Parathyroid adenoma (tissue), 2 donors: ENCODE results near the gene PHGDH.
"Not testable (repeated sequence)": the region's sequence is repeated elsewhere in the genome, so short reads cannot be mapped to it uniquely, and the experiment has no call there.

ENCODE experiments used
- H2AFZ ChIP-seq: fragments of 300-600 bp; sonication (generic); one replicate; pipeline ENCODE4 v1.7.0; 2017; ENCODE audit warnings: antibody characterized with exemption, mild to moderate bottlenecking
- H3K27ac ChIP-seq: fragments of 300-600 bp; sonication (generic); one replicate; pipeline ENCODE4 v1.7.0; 2017
- H3K27me3 ChIP-seq: fragments of 300-600 bp; sonication (generic); one replicate; pipeline ENCODE4 v1.7.0; 2017; ENCODE audit warnings: low read length; ENCODE audit not compliant: control insufficient read depth, insufficient read depth
- H3K36me3 ChIP-seq: fragments of 300-600 bp; sonication (generic); one replicate; pipeline ENCODE4 v1.7.0; 2017; ENCODE audit warnings: low read length; ENCODE audit not compliant: control insufficient read depth, insufficient read depth
- H3K4me1 ChIP-seq: fragments of 300-600 bp; sonication (generic); one replicate; pipeline ENCODE4 v1.7.0; 2017; ENCODE audit warnings: control low read depth
- H3K4me2 ChIP-seq: fragments of 300-600 bp; sonication (generic); one replicate; pipeline ENCODE4 v1.7.0; 2017; ENCODE audit warnings: low read length
- H3K4me3 ChIP-seq: fragments of 300-600 bp; sonication (generic); one replicate; pipeline ENCODE4 v1.7.0; 2017; ENCODE audit warnings: low read depth, low read length
- H3K79me2 ChIP-seq: fragments of 300-600 bp; sonication (generic); one replicate; pipeline ENCODE4 v1.7.0; 2017; ENCODE audit warnings: control low read depth
- H3K9ac ChIP-seq: fragments of 300-600 bp; sonication (generic); one replicate; pipeline ENCODE4 v1.7.0; 2017; ENCODE audit warnings: mild to moderate bottlenecking
- H3K9me3 ChIP-seq: fragments of 300-600 bp; sonication (generic); one replicate; pipeline ENCODE4 v1.7.0; 2017; ENCODE audit warnings: low read length; ENCODE audit not compliant: control insufficient read depth
- TF ChIP-seq, protein P1 (sequence below): fragments of 300-600 bp; sonication (generic); IDR thresholded peaks from one replicate; pipeline ENCODE4 v1.7.0; 2017; ENCODE audit warnings: antibody characterized with exemption, mild to moderate bottlenecking
- donor health status: primary hyperparathyroidism.

The PHGDH gene

DNA sequence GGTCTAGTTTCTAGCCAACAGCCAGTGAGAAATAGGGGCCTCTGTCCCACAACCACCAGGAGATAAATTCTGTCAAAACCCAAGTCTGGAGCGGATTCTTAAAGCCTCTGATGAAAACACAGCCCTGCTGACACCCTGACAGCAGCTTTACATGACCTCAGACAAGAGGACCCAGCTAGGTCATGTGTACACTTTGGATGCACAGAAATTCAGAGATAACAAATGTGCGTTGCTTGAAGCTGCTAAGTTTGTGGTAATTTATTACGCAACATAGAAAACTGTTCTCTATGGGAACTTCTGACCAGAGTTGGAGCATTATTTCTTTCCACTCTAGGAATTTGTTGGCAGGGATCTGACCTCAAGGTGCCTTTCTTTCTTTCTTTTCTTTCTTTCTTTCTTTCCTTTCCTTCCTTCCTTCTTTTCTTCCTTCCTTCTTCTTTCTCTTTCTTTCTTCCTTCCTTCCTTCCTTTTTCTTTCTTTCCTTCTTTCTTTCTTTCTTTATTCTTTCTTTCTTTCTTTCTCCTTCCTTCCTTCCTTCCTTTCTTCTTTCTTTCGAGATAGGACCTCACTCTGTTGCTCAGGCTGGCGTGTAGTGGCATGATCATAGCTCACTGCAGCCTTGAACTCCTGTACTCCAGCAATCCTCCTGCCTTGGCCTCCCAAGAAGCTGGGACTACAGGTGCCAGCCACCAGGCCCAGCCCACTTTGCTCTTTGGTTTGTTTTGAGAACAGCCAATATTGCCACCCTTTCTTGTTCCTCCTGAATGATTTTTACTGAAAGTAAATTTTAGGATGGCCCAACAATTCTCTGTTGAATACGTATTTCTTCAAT, 71.8 kb downstream of the PHGDH start:
- no peaks in the 10 kb centered on the region for H3K9me3 ChIP-seq
- H3K36me3 ChIP-seq, result no peaks in the 10 kb centered on the region
- no peaks in the 10 kb centered on the region for H3K27me3 ChIP-seq
- peak overlapping the region; percentile 6 for H3K27ac ChIP-seq
- no peak overlapping the region for H3K4me2 ChIP-seq
- H3K4me1 ChIP-seq, result peaks cover 14% of the 10 kb centered on the region
- no peak overlapping the region for H3K4me3 ChIP-seq
- H2AFZ ChIP-seq, result peak overlapping the region; percentile 50
- TF ChIP-seq, protein P1, sequence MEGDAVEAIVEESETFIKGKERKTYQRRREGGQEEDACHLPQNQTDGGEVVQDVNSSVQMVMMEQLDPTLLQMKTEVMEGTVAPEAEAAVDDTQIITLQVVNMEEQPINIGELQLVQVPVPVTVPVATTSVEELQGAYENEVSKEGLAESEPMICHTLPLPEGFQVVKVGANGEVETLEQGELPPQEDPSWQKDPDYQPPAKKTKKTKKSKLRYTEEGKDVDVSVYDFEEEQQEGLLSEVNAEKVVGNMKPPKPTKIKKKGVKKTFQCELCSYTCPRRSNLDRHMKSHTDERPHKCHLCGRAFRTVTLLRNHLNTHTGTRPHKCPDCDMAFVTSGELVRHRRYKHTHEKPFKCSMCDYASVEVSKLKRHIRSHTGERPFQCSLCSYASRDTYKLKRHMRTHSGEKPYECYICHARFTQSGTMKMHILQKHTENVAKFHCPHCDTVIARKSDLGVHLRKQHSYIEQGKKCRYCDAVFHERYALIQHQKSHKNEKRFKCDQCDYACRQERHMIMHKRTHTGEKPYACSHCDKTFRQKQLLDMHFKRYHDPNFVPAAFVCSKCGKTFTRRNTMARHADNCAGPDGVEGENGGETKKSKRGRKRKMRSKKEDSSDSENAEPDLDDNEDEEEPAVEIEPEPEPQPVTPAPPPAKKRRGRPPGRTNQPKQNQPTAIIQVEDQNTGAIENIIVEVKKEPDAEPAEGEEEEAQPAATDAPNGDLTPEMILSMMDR, result no peak
- no peaks in the 10 kb centered on the region for H3K79me2 ChIP-seq
- no peak overlapping the region for H3K9ac ChIP-seq

DNA sequence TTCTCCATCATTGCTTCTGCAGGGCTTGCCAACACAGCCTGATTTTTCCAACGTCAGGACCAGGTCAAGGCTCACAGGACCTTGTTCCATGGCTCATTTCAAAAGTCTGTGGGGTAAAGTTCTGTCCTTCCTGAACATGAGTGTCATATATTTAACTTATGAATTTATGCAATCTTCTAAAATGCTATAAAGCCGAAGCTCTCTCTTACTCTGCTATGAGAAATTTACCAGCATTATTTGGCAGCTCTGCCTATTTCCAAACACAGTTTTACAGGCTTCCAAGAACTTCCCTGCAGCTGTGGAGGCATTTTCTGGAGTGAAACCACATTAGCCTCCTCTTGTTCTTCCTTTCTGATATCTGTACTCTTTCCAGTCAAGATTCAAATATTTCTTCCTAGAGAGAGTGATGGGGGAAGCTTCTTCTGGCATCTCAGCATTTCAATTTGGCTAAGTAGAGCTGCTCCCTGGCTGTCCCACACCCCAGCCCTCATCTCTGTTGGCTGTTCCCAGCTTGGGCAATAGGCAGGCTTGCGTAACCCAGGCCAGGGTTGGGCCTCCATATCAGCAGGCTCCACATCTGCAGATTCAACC, 72.6 kb downstream of the PHGDH start:
- TF ChIP-seq, protein P1, result no peak
- Histone ChIP-seq H3K36me3 (no peaks in the 10 kb centered on the region), H3K79me2 (no peaks in the 10 kb centered on the region), H3K4me3 (no peak overlapping the region), H2AFZ (peak overlapping the region; percentile 42), H3K27me3 (no peaks in the 10 kb centered on the region), H3K27ac (peak overlapping the region; percentile 6), H3K9me3 (no peaks in the 10 kb centered on the region), H3K4me1 (peaks cover 14% of the 10 kb centered on the region), H3K4me2 (no peak overlapping the region), H3K9ac (no peak overlapping the region)

DNA sequence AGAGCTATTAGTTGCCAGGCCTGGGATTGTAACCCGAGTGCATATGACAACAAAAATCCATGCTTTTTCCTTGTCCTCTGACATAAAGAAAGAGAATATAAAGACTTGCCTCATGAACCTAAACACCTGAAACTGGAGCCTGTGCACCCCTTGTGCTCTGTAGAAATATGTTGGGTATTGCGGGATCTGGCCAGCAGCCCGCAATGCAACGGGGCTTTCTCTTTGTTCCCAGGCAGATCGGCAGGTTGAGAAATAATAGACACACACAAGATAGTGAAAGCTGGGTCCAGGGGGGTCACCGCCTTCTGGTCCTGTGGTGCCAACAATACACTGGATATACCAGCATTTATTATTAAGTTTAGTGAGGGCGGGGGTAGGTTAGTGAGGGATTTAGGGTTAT, 74.3 kb downstream of the PHGDH start:
- H3K27ac ChIP-seq, H3K4me2 ChIP-seq, H3K36me3 ChIP-seq, H3K9me3 ChIP-seq, H3K27me3 ChIP-seq, H3K79me2 ChIP-seq, H3K4me3 ChIP-seq, H3K9ac ChIP-seq, H3K4me1 ChIP-seq: not testable (repeated sequence)
- H2AFZ ChIP-seq, result peak overlapping the region; percentile 64

DNA sequence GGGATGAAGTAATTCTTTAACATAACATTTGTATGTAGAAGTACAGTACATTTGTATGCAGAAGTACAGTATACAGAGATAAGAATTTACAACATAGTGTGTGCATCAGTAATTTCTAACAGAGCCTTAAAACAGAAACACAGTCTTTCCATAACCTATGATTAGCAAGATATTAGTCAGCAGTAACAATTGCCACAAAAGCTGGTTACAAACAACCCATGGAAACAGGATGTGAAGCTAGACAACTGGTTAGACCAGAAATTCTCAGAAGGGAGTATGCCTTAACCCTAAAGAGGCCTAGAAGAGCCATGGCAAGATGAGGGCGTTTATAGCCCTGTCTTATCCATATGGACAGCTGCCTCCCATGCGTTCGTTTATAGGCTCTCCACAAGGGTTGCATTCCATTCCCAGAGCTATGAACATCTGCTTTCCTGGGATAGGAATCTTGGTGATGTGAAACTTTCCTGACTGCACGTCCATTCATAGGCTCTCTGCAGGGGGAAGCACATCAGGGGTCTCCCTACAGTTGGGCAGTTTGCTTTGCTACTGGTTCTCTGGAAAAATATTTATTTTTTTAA, 74.8 kb downstream of the PHGDH start:
- not testable (repeated sequence) for H3K27ac ChIP-seq, H3K36me3 ChIP-seq, H3K79me2 ChIP-seq, H3K4me1 ChIP-seq, H3K4me3 ChIP-seq, H3K9ac ChIP-seq, H3K27me3 ChIP-seq, H2AFZ ChIP-seq, H3K9me3 ChIP-seq, H3K4me2 ChIP-seq

DNA sequence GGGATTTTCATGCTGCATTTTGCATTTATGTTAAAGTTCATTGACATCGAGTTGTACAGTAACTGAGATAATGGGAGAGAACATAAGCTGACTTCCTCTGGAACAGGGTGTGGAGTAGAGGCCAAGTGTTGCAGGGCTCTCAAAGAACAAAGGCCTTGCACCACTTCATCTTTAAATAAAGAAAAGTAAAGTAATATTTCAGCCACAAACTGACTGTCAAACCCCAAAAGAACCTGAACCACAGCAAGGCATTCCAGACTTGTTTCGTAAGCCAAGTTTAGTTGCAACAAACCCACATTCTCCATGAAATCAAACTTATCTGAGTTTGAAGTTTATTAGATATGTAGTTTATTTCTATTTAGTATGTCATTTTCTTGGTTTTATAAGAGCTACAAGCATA, 76.0 kb downstream of the PHGDH start:
- Histone ChIP-seq H3K4me3 (no peak overlapping the region), H2AFZ (no peak overlapping the region), H3K79me2 (no peaks in the 10 kb centered on the region), H3K4me1 (peaks cover 2% of the 10 kb centered on the region), H3K36me3 (no peaks in the 10 kb centered on the region), H3K9ac (no peak overlapping the region), H3K27me3 (no peaks in the 10 kb centered on the region), H3K27ac (no peak overlapping the region), H3K4me2 (no peak overlapping the region), H3K9me3 (no peaks in the 10 kb centered on the region)
- TF ChIP-seq, protein P1, result no peak
